ENCODE measurements around the gene PXYLP1. TPM values are rescaled to one million over a fixed set of nuclear protein-coding genes. Genes with fewer than 3 reads are reported as not detected.

Gene PXYLP1
- total and polyA plus RNA-seq, 7 donors = 2.4 to 12.2 (median 5.8) TPM

DNA sequence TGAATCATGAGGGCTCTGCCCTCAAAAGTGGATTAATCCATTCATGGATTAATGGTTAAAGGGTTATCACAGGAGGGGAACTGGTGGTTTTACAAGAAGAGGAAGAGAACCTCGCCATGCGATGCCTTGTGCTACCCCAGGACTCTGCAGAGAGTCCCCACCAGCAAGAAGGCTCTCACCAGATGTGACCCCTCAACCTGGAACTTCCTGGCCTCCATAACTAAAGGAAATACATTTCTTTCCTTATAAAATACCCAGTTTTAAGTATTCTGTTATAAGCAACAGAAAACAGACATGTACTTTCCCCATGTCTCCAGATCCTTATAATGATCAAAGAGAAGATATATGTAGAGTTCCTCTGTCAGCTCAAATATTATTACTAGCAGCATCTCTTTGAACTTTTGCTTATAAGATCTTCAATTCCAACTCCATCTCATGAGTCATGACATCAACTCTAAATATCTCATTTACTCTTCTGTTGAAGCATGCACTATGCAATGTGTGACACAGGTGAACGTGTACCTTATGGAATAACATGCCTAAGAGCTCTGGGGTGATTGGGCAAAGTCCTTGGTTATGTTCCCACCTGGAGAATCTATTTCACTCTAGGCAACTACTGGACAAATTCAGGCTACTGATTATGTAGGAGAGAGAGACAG, 99.2 kb downstream of the PXYLP1 start:
- Histone ChIP-seq H3K27ac (no peak overlapping the region), H3K4me1 (peaks cover 0 to 3% (median 0%) of the 10 kb centered on the region in 4 donors), H3K36me3 (no peaks in the 10 kb centered on the region), H3K27me3 (no peaks in the 10 kb centered on the region), H3K9me3 (no peaks in the 10 kb centered on the region), H3K4me3 (no peak overlapping the region)
- no peak for TF ChIP-seq POLR2AphosphoS5 (IDR thresholded peaks at IDR 0.05)
- TF ChIP-seq POLR2A (IDR thresholded peaks at IDR 0.05) = no peak
- TF ChIP-seq EP300 (IDR thresholded peaks at IDR 0.05) = no peak
- TF ChIP-seq, protein P1, sequence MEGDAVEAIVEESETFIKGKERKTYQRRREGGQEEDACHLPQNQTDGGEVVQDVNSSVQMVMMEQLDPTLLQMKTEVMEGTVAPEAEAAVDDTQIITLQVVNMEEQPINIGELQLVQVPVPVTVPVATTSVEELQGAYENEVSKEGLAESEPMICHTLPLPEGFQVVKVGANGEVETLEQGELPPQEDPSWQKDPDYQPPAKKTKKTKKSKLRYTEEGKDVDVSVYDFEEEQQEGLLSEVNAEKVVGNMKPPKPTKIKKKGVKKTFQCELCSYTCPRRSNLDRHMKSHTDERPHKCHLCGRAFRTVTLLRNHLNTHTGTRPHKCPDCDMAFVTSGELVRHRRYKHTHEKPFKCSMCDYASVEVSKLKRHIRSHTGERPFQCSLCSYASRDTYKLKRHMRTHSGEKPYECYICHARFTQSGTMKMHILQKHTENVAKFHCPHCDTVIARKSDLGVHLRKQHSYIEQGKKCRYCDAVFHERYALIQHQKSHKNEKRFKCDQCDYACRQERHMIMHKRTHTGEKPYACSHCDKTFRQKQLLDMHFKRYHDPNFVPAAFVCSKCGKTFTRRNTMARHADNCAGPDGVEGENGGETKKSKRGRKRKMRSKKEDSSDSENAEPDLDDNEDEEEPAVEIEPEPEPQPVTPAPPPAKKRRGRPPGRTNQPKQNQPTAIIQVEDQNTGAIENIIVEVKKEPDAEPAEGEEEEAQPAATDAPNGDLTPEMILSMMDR (IDR thresholded peaks at IDR 0.05) = no peak
- DNase-seq = no peak
- intact Hi-C loops (cut with DNase I) = no loop called here
- 68 to 80% methylated on average over 3 of the region's 3 CpGs for WGBS, 2 donors

DNA sequence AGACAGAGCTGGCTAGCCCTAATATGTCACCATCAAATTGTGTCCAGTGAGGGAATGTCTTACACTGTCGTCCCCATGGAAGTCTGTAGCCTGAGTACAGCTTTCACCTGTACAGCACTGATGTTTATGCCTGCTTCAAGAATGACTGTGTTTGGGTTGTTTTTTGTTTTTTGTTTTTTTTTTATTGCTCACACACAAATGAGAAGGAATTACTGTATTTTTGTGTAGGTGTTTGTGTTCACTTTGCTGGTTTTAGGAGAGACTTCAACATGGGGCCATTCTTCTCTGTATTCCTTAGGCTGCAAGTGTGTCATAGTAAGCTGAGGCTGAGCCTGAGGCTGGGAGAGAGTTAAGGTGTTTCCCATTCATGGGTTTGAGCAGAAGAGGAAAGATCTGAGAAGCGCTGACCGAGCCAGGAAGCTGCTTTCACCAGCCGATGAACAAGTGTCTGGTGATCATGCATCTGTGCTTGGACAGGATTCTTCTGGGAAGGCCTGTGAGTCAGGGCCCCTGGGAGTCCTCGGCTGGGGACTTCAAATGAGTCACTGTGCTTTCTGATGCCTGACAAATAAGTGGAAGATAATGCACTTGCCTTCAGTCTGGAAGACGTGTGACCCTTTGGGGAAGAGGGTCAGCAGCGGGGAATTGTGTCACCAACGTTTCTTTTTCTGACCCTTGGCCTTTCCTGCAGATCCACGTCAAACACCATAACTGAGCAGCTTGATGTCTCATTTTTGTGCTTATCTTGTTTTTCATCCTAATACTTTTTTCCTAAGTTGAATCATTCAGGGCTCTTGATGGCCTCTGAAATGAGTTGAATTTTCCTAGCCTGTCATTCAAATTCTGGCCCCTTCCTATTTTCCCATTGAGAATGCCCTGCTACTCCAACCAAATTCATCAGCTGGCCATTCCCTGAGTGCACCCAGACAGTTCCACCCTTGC, 100.0 kb downstream of the PXYLP1 start:
- Histone ChIP-seq H3K27me3 (no peaks in the 10 kb centered on the region), H3K27ac (peak overlapping the region in 2 of 4 donors; percentile 1 to 7), H3K36me3 (no peaks in the 10 kb centered on the region), H3K9me3 (no peaks in the 10 kb centered on the region), H3K4me1 (peaks cover 0 to 3% (median 0%) of the 10 kb centered on the region in 4 donors), H3K4me3 (no peak overlapping the region)
- whole genome bisulfite sequencing, 2 donors = 28 to 60% methylated on average over 9 of the region's 9 CpGs
- DNase-seq = peak; percentile 78
- TF ChIP-seq EP300 (IDR thresholded peaks at IDR 0.05) (no peak), POLR2A (IDR thresholded peaks at IDR 0.05) (no peak), POLR2AphosphoS5 (IDR thresholded peaks at IDR 0.05) (peak in 2 of 4 donors; percentile 24 to 70)
- TF ChIP-seq, protein P1 (IDR thresholded peaks at IDR 0.05) = no peak
- intact Hi-C loops (cut with DNase I) = no loop called here

DNA sequence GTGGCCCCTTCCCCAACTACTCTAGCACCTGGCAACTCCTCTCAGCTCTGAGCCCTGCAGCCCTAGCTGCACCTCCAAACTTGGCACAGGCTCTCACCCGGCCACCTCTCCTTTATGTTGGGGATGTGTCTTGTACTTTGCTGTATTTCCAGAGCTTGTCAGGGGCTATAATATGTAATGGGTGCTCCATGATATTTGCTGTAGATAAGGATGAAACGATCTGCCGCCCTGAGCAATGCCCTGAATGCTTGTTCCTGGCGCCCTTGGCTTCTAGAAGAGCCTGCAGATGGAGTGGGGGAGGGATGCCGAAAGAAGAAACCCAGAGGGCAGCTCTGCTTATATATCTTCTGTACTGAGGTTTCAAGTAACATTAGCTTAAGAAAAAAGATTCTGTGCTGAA, 100.8 kb downstream of the PXYLP1 start:
- Histone ChIP-seq H3K9me3 (no peaks in the 10 kb centered on the region), H3K27ac (peak overlapping the region in 1 of 4 donors; percentile 1), H3K4me1 (peaks cover 0 to 3% (median 0%) of the 10 kb centered on the region in 4 donors), H3K4me3 (no peak overlapping the region), H3K36me3 (no peaks in the 10 kb centered on the region), H3K27me3 (no peaks in the 10 kb centered on the region)
- DNase-seq = no peak
- intact Hi-C loops (cut with DNase I) = no loop called here
- TF ChIP-seq EP300 (IDR thresholded peaks at IDR 0.05) (no peak), POLR2AphosphoS5 (IDR thresholded peaks at IDR 0.05) (no peak), POLR2A (IDR thresholded peaks at IDR 0.05) (no peak)
- TF ChIP-seq, protein P1 (IDR thresholded peaks at IDR 0.05) = no peak
- WGBS, 2 donors = 20 to 71% methylated on average over 5 of the region's 5 CpGs

DNA sequence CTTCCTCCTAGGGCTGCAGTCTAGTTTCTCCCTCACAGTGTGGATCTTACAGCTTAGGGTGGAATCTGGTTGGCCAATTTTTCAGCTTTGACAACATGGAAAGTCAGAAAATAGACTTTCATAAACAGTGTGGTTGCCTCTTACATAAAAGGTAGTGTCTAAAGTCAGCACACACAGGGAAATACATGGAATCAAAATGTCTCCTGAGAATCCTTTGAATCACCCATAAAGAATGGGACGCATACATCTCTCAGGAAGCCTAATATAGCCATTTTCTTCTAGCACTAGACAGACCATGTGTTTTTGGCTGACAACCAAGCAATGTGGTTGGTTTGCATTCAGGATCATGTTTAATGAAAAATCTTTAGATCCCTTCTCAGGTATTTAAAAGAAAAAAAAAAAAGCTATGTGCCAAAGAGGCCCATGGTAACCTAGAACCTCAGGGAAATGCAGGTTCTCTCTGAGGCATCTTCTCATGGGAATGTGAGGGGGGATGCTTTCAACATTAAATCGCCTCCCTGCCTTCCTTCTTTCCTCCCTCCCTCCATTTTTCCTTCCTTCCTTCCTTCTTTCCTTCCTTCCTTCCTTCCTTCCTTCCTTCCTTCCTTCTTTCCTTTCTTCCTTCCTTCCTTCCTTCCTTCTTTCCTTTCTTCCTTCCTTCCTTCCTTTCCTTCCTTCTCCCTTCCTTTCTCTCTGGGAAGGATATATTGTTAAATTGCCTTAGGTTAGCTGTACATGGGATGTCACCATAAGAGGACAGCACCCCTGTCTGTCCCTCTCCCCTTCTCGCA, 102.4 kb downstream of the PXYLP1 start:
- no peaks in the 10 kb centered on the region for H3K27me3 ChIP-seq
- no peak for TF ChIP-seq EP300 (IDR thresholded peaks at IDR 0.05)
- TF ChIP-seq, protein P1 (IDR thresholded peaks at IDR 0.05) = no peak
- no peak for TF ChIP-seq POLR2A (IDR thresholded peaks at IDR 0.05)
- TF ChIP-seq POLR2AphosphoS5 (IDR thresholded peaks at IDR 0.05) = no peak
- DNase-seq = no peak
- intact Hi-C loops (cut with DNase I) = no loop called here
- H3K4me3 ChIP-seq = no peak overlapping the region
- H3K27ac ChIP-seq = no peak overlapping the region
- 93 to 100% methylated on average over 3 of the region's 3 CpGs for WGBS, 2 donors
- no peaks in the 10 kb centered on the region for H3K36me3 ChIP-seq
- no peaks in the 10 kb centered on the region for H3K9me3 ChIP-seq
- peaks cover 0 to 3% (median 0%) of the 10 kb centered on the region in 4 donors for H3K4me1 ChIP-seq

Measured in sigmoid colon (tissue), 7 donors.